Peyer's patch (tissue), 4 donors: Measurements from ENCODE around the gene GPR61.

Experiments
- POLR2A ChIP-seq, 2 donors: fragments of 450-650 bp; IDR thresholded peaks; one replicate each; pipeline ENCODE4 v1.5.1; 2017; ENCODE audit warnings: antibody characterized with exemption in 2 of 2, mild to moderate bottlenecking in 2 of 2, moderate library complexity in 2 of 2
- TF ChIP-seq, protein P1 (sequence below), 6 experiments: fragments of 450-650 bp in 4 of 6; fragments of 200-600 bp in 2 of 6; sonication (generic) in 1 of 6; IDR thresholded peaks; one replicate each; pipeline ENCODE4 v1.5.1; 2017 to 2019; ENCODE audit warnings: antibody characterized with exemption in 6 of 6, mild to moderate bottlenecking in 3 of 6, moderate library complexity in 1 of 6

DNA sequence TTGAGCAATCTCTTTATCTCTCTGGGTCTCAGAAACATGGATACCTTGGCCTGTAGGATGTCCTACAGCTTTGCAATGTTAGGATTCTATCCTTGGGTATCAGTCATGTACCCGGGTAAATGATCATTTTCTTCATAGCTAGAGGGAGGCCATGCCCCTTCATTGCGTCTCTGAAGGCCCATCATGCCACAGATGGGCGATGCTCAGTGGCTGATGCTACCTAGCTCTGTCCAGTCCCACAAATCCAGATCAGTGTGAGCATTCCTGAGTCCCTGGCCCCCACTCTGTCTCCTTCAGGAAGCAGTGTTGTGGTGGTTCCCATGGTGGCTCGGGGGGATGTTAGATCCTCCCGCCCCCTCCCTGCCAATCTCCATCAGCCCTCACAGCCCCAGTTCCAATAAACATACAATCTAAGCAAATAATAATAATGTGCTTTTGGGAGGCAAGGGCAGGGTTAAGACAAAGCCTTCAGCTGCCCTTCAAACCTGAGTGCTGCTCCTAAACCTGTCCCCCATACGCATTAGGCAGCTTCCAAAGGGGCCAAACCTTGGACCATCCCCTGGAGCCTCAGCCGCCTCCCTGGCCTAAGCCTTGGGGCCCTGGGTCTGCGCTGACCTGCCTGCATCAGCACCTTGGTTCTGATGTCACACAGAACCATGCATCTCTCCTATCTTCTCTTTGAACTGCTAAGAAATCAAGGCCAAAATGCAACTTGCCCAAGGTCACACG is 681 bp upstream of the GPR61 start:
- TF ChIP-seq, protein P1, sequence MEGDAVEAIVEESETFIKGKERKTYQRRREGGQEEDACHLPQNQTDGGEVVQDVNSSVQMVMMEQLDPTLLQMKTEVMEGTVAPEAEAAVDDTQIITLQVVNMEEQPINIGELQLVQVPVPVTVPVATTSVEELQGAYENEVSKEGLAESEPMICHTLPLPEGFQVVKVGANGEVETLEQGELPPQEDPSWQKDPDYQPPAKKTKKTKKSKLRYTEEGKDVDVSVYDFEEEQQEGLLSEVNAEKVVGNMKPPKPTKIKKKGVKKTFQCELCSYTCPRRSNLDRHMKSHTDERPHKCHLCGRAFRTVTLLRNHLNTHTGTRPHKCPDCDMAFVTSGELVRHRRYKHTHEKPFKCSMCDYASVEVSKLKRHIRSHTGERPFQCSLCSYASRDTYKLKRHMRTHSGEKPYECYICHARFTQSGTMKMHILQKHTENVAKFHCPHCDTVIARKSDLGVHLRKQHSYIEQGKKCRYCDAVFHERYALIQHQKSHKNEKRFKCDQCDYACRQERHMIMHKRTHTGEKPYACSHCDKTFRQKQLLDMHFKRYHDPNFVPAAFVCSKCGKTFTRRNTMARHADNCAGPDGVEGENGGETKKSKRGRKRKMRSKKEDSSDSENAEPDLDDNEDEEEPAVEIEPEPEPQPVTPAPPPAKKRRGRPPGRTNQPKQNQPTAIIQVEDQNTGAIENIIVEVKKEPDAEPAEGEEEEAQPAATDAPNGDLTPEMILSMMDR (IDR thresholded peaks at IDR 0.05), result no peak
- no peak for TF ChIP-seq POLR2A (IDR thresholded peaks at IDR 0.05)
